ENCODE measurements around the gene EGFLAM. TPM values are rescaled to one million over a fixed set of nuclear protein-coding genes. Genes with fewer than 3 reads are reported as not detected.
"Not testable (repeated sequence)": the region's sequence is repeated elsewhere in the genome, so short reads cannot be mapped to it uniquely, and the experiment has no call there.

The EGFLAM gene
- total RNA-seq, 1 donor from 2014 or later, result 4.3 TPM

- DNase-seq (ENCODE audit: low spot score), result no peak
Measured at GRCh38 chr5:38329132-38329715, 70.9 kb downstream of the EGFLAM start.

GRCh38 chr5:38330207-38330606, 71.8 kb downstream of the EGFLAM start:
- DNase-seq (ENCODE audit: low spot score), result no peak

GRCh38 chr5:38331831-38332230, 73.5 kb downstream of the EGFLAM start:
- DNase-seq (ENCODE audit: low spot score), result no peak

GRCh38 chr5:38333181-38333580, 74.8 kb downstream of the EGFLAM start:
- not testable (repeated sequence) for DNase-seq (ENCODE audit: low spot score)

GRCh38 chr5:38338455-38338854, 80.1 kb downstream of the EGFLAM start:
- no peak for DNase-seq (ENCODE audit: low spot score)

GRCh38 chr5:38339446-38339845, 81.1 kb downstream of the EGFLAM start:
- DNase-seq (ENCODE audit: low spot score), result no peak

- DNase-seq (ENCODE audit: low spot score), result no peak
Measured at GRCh38 chr5:38341056-38341455, 82.7 kb downstream of the EGFLAM start.

GRCh38 chr5:38341641-38342040, 83.3 kb downstream of the EGFLAM start:
- DNase-seq (ENCODE audit: low spot score), result no peak

GRCh38 chr5:38342261-38342660, 83.9 kb downstream of the EGFLAM start:
- no peak for DNase-seq (ENCODE audit: low spot score)

GRCh38 chr5:38344891-38345290, 86.5 kb downstream of the EGFLAM start:
- no peak for DNase-seq (ENCODE audit: low spot score)

GRCh38 chr5:38346593-38346992, 88.2 kb downstream of the EGFLAM start:
- no peak for DNase-seq (ENCODE audit: low spot score)

- DNase-seq (ENCODE audit: low spot score), result no peak
Measured at GRCh38 chr5:38347040-38347763, 88.8 kb downstream of the EGFLAM start.

GRCh38 chr5:38347896-38348295, 89.5 kb downstream of the EGFLAM start:
- no peak for DNase-seq (ENCODE audit: low spot score)

- no peak for DNase-seq (ENCODE audit: low spot score)
Measured at GRCh38 chr5:38360323-38361061, 102.1 kb downstream of the EGFLAM start.

GRCh38 chr5:38362713-38363112, 104.4 kb downstream of the EGFLAM start:
- no peak for DNase-seq (ENCODE audit: low spot score)

GRCh38 chr5:38364825-38365224, 106.5 kb downstream of the EGFLAM start:
- DNase-seq (ENCODE audit: low spot score), result no peak

GRCh38 chr5:38367410-38367809, 109.1 kb downstream of the EGFLAM start:
- DNase-seq (ENCODE audit: low spot score), result no peak

- no peak for DNase-seq (ENCODE audit: low spot score)
Measured at GRCh38 chr5:38367966-38368365, 109.6 kb downstream of the EGFLAM start.

GRCh38 chr5:38369692-38370091, 111.3 kb downstream of the EGFLAM start:
- no peak for DNase-seq (ENCODE audit: low spot score)

- DNase-seq (ENCODE audit: low spot score), result no peak
Measured at GRCh38 chr5:38370358-38371100, 112.2 kb downstream of the EGFLAM start.

- DNase-seq (ENCODE audit: low spot score), result no peak
Measured at GRCh38 chr5:38371596-38371995, 113.2 kb downstream of the EGFLAM start.

- no peak for DNase-seq (ENCODE audit: low spot score)
Measured at GRCh38 chr5:38373743-38374142, 115.4 kb downstream of the EGFLAM start.
